GM23338 (cell line): ENCODE results near the gene LIPH.
"Not testable (repeated sequence)": the region's sequence is repeated elsewhere in the genome, so short reads cannot be mapped to it uniquely, and the experiment has no call there.

Source experiments
- CREB1 ChIP-seq: fragments of 250-450 bp; sonication (Bioruptor Pico); IDR thresholded peaks from 2 replicates; pipeline ENCODE4 v1.5.0; 2020; ENCODE audit warnings: low read depth, mild to moderate bottlenecking, moderate library complexity
- CTCF ChIP-seq, 2 experiments: fragments of 200-600 bp in 1 of 2; sonication (generic) in 1 of 2; conservative IDR thresholded peaks; 2 replicates each; pipeline versions ENCODE4 v1.5.1 to v1.6.1; 2016 to 2017; ENCODE audit warnings: antibody characterized with exemption in 2 of 2, low read depth in 2 of 2, mild to moderate bottlenecking in 2 of 2, moderate library complexity in 1 of 2
- EZH2 ChIP-seq: fragments of 200-600 bp; sonication (generic); IDR thresholded peaks from one replicate; pipeline ENCODE4 v1.8.0; 2017; ENCODE audit warnings: antibody characterized with exemption, mild to moderate bottlenecking, low read depth; ENCODE audit not compliant: unreplicated experiment
- NANOG ChIP-seq: IDR thresholded peaks from 2 replicates; pipeline ENCODE4 v1.6.1; 2016; ENCODE audit warnings: antibody characterized with exemption, borderline replicate concordance
- POLR2AphosphoS5 ChIP-seq: IDR thresholded peaks from 2 replicates; pipeline ENCODE4 v1.6.1; 2016; ENCODE audit warnings: antibody characterized with exemption, low read depth
- REST ChIP-seq: IDR thresholded peaks from one replicate; pipeline ENCODE4 v1.6.1; 2018; ENCODE audit warnings: antibody characterized with exemption; ENCODE audit not compliant: unreplicated experiment
- STAT1 ChIP-seq: IDR thresholded peaks from one replicate; pipeline ENCODE4 v1.6.1; 2016; ENCODE audit warnings: antibody characterized with exemption; ENCODE audit not compliant: unreplicated experiment

GRCh38 chr3:185556640-185557039, 4.3 kb upstream of the LIPH start:
- TF ChIP-seq CTCF (conservative IDR thresholded peaks at IDR 0.05; ENCODE audit: low read depth in 2 of 2); POLR2AphosphoS5; CREB1 (CRISPR knock-in tag); REST; NANOG; EZH2; STAT1: not testable (repeated sequence)
